ENCODE measurements around the gene GGCX. TPM values are rescaled to one million over a fixed set of nuclear protein-coding genes. Genes with fewer than 3 reads are reported as not detected.

The GGCX gene
- total and polyA plus RNA-seq, 2 of the 13 experiments (the other 11 are each of a cell fraction or from before 2014, with no cell fraction given) = 72.5 to 103 TPM

- 0 out of 2 replicates have a peak, but pooled peaks have one; percentile 8 for TF ChIP-seq GMEB1 (CRISPR knock-in tag; IDR thresholded peaks at IDR 0.05; ENCODE audit: borderline replicate concordance)
- TF ChIP-seq ZMYM3 (CRISPR knock-in tag; IDR thresholded peaks at IDR 0.05) = 0 out of 2 replicates have a peak, but pooled peaks have one; percentile 19
Observed at GRCh38 chr2:85575739-85576138, 14.4 kb upstream of the GGCX start (continued).

GRCh38 chr2:85566265-85566664, 5.0 kb upstream of the GGCX start:
- ChIA-PET CTCF (ENCODE audit: low intra/inter-chr PET ratio, low total read pairs) (no interaction called here), POLR2A (interaction anchor here (1.4 to 20.8 kb wide), 3 partner anchors 8 to 33 kb away, joined by 3 to 645 read pairs (median 8); partner anchors contain the start of genes C2orf68, RNF181 and TMEM150A)
- in situ Hi-C loops (cut with HindIII; ENCODE audit: extremely low pct_ligation_motif_present, low pct_unique_long_range_greater_than_20kb) = no loop called here
- 26% methylated on average over 4 of the region's 4 CpGs for WGBS (ENCODE audit: low lambda C conversion rate)
- intact Hi-C loops (cut with micrococcal nuclease; ENCODE audit: unreplicated experiment) = no loop called here
- H3K4me1 ChIP-seq (ENCODE audit: insufficient read depth, low read length) = peaks cover 25% of the 10 kb centered on the region
- H4K20me1 ChIP-seq (ENCODE audit: insufficient read depth, low read length) = no peaks in the 10 kb centered on the region
- H3K9me3 ChIP-seq (ENCODE audit: low read length) = no peaks in the 10 kb centered on the region
- H3K9ac ChIP-seq (ENCODE audit: insufficient read depth, low read depth, low read length) = no peak overlapping the region
- H3K27me3 ChIP-seq (ENCODE audit: control insufficient read depth in 1 of 2, insufficient read depth in 2 of 2, low read length in 2 of 2) = peaks cover 0 to 7% of the 10 kb centered on the region in 2 experiments; a peak in 2 of 5 replicates
- DNase-seq (ENCODE audit: low spot score) = no peak
- no peak overlapping the region for H2AFZ ChIP-seq (ENCODE audit: low read length)
- no peak overlapping the region for H3K27ac ChIP-seq (ENCODE audit: extremely low read length, insufficient read depth, low read length)
- FAIRE-seq = no peak
- no peaks in the 10 kb centered on the region for H3K36me3 ChIP-seq (replicated peaks in 1 of 2; ENCODE audit: control insufficient read depth in 1 of 2, insufficient read depth in 2 of 2, low read length in 2 of 2)
- ATAC-seq = no peak
- no peak overlapping the region for H3K4me3 ChIP-seq (replicated peaks in 1 of 3; ENCODE audit: insufficient read depth in 1 of 3, low read depth in 2 of 3, low read length in 3 of 3)
- no TSS peak for BruUV-seq (replicated peaks)
- no peak overlapping the region for H3K4me2 ChIP-seq (ENCODE audit: low read depth, low read length)
- no peaks in the 10 kb centered on the region for H3K79me2 ChIP-seq (ENCODE audit: insufficient read depth, low read length)
- peak; percentile 73 for TF ChIP-seq ZNF770 (CRISPR knock-in tag; IDR thresholded peaks at IDR 0.05)
- peak; percentile 35; the same call in 1 of the 2 replicates for TF ChIP-seq HNF4G (IDR thresholded peaks at IDR 0.05; ENCODE audit: borderline replicate concordance, low read depth, low read length)
- TF ChIP-seq HNF4G (CRISPR knock-in tag; IDR thresholded peaks at IDR 0.05; ENCODE audit: borderline replicate concordance, low read depth) = no peak
- TF ChIP-seq DPF2 (CRISPR knock-in tag; IDR thresholded peaks at IDR 0.05; ENCODE audit: borderline replicate concordance, low read depth) = no peak

All from HepG2 (cell line).